ENCODE measurements around the gene UCKL1.

DNA sequence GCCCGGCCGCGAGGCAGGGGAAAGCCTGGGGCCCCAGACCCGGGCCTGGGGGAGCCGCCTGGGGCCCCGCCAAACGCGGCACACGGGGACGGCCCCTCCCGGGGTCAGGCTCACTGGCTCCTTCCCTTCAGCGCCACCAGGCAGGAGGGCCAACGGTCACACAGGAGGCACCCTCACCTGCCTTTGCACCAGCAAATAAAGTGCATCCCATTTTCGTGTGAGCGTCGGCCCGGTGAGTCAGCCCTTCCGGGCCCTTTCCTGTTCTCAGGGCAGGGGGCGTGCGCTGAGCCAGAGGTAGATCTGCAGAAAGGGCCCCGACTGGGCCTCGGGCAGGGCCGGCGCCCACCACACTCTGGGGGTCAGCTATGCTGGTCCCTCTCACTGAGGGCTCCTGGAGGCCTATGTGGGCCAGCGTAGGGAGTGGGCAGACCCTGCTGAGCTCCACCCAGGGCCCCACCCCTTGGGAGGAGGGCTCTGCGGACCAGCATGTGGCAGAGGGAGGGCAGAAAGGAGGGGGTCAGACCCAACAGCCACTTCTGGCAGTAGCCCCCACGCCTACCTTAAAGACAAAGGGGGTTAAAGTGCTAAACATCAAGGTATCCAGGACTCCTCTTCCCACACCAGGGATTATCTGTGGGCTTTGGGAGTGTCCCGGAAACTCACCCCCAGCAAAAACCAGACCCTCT, 931 bp upstream of the UCKL1 start:
- TF ChIP-seq, protein P1, sequence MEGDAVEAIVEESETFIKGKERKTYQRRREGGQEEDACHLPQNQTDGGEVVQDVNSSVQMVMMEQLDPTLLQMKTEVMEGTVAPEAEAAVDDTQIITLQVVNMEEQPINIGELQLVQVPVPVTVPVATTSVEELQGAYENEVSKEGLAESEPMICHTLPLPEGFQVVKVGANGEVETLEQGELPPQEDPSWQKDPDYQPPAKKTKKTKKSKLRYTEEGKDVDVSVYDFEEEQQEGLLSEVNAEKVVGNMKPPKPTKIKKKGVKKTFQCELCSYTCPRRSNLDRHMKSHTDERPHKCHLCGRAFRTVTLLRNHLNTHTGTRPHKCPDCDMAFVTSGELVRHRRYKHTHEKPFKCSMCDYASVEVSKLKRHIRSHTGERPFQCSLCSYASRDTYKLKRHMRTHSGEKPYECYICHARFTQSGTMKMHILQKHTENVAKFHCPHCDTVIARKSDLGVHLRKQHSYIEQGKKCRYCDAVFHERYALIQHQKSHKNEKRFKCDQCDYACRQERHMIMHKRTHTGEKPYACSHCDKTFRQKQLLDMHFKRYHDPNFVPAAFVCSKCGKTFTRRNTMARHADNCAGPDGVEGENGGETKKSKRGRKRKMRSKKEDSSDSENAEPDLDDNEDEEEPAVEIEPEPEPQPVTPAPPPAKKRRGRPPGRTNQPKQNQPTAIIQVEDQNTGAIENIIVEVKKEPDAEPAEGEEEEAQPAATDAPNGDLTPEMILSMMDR (IDR thresholded peaks at IDR 0.05): peak in 1 of 4 experiments; percentile 34
- TF ChIP-seq POLR2A (IDR thresholded peaks at IDR 0.05): peak; percentile 51

Measured in prostate gland (tissue), 2 donors.